HG03521 (cell line): ENCODE measurements around the gene BEX1.
"Not testable (repeated sequence)": the region's sequence is repeated elsewhere in the genome, so short reads cannot be mapped to it uniquely, and the experiment has no call there.

Experiments used
- ATAC-seq: cut with Tn5 transposase; IDR thresholded peaks from one replicate; pipeline ENCODE4 v1.9.1; 2021; ENCODE audit warnings: mild to moderate bottlenecking, moderate library complexity; ENCODE audit not compliant: unreplicated experiment

The BEX1 gene

GRCh38 chrX:103063918-103064434 is at the start of gene BEX1:
Gene BEX1, minus strand, starts transcription at chrX:103064171. Its CDS starts 897 bp downstream, at chrX:103063274.
- no peak for ATAC-seq

GRCh38 chrX:103109497-103109896 is 45.5 kb upstream of the BEX1 start:
- not testable (repeated sequence) for ATAC-seq

GRCh38 chrX:103107836-103108235 is 43.9 kb upstream of the BEX1 start:
- ATAC-seq: no peak

- not testable (repeated sequence) for ATAC-seq
Observed at GRCh38 chrX:103107227-103107737, 43.3 kb upstream of the BEX1 start.

GRCh38 chrX:103104370-103104769 is 40.4 kb upstream of the BEX1 start:
- not testable (repeated sequence) for ATAC-seq

GRCh38 chrX:103103866-103104265 is 39.9 kb upstream of the BEX1 start:
- ATAC-seq: not testable (repeated sequence)

- ATAC-seq: no peak
Observed at GRCh38 chrX:103101299-103102042, 37.5 kb upstream of the BEX1 start.

- ATAC-seq: no peak
Observed at GRCh38 chrX:103100484-103100883, 36.5 kb upstream of the BEX1 start.

- ATAC-seq: no peak
Observed at GRCh38 chrX:103099691-103100090, 35.7 kb upstream of the BEX1 start.

GRCh38 chrX:103098488-103098887 is 34.5 kb upstream of the BEX1 start:
- ATAC-seq: no peak

- ATAC-seq: no peak
Observed at GRCh38 chrX:103092942-103093341, 29.0 kb upstream of the BEX1 start, which contains the start of gene NXF3. Gene NXF3, minus strand, starts transcription at chrX:103093143. Its CDS starts 120 bp downstream, at chrX:103093023.

GRCh38 chrX:103081051-103081450 is 17.1 kb upstream of the BEX1 start:
- ATAC-seq: no peak

- ATAC-seq: no peak
Observed at GRCh38 chrX:103073467-103073866, 9.5 kb upstream of the BEX1 start.

GRCh38 chrX:103066606-103067005 is 2.6 kb upstream of the BEX1 start:
- no peak for ATAC-seq

- ATAC-seq: no peak
Observed at GRCh38 chrX:103063191-103063845, 653 bp downstream of the BEX1 start.

GRCh38 chrX:103061486-103061885 is 2.5 kb downstream of the BEX1 start:
- ATAC-seq: no peak

- ATAC-seq: no peak
Observed at GRCh38 chrX:103056902-103057301, 7.1 kb downstream of the BEX1 start.

- no peak for ATAC-seq
Observed at GRCh38 chrX:103052625-103053024, 11.3 kb downstream of the BEX1 start.

- ATAC-seq: no peak
Observed at GRCh38 chrX:103051260-103051789, 12.6 kb downstream of the BEX1 start.

GRCh38 chrX:103033371-103033770 is 30.6 kb downstream of the BEX1 start:
- ATAC-seq: not testable (repeated sequence)

GRCh38 chrX:103017542-103017941 is 46.4 kb downstream of the BEX1 start:
- no peak for ATAC-seq

GRCh38 chrX:103012945-103013344 is 51.0 kb downstream of the BEX1 start:
- ATAC-seq: no peak
